ENCODE data around the gene PTCSC3.

Gene PTCSC3

DNA sequence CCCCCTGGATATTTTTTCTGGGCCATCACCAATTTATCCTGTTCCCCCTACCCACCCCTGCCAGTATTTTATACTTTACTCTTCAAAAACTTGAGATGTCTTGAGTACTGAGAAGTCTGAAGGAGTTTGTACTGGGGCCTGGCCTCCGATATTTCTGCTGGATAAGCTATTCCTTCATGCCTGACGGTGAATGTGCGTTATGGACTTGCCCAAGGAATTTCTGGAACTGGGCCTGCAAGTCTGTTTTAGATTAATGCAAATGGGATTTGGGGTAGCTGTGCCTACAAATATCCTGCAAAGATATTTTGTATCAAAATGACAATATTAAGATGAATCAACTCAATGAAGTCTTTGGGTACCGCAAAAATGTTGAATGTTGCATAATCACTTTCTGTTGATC lies at the start of gene PTCSC3:
Gene PTCSC3, minus strand, starts transcription at position 199 of the 400 bp plus-strand sequence.
- ATAC-seq = no peak
- Mint-ChIP-seq H3K9me3 (no peaks in the 10 kb centered on the region), H3K36me3 (no peaks in the 10 kb centered on the region), H3K27me3 (no peaks in the 10 kb centered on the region), H3K4me1 (no peaks in the 10 kb centered on the region), H3K27ac (no peak within 1 kb of the TSS), H3K4me3 (no peak within 1 kb of the TSS)

DNA sequence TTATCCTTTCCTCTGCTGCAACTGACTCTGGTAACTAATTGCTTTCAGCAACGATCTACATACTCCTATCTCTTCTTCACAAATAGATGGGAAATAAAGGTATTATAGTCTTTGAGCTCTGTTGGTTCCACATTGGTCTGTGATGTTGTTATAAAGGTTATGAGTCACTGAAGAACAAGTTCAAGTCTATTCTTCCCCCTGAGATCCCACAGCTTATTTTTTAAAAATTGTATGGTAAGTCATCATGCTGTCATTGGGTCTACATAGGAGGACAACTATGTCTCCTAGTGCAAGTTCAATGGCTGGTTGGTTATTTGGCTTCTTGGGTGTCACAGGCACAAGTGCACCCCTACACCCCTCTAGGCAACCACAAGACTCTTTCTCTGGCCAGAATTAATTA lies 49.6 kb upstream of the PTCSC3 start:
- Mint-ChIP-seq H3K4me3 (no peak overlapping the region), H3K9me3 (no peaks in the 10 kb centered on the region), H3K4me1 (no peaks in the 10 kb centered on the region), H3K36me3 (no peaks in the 10 kb centered on the region), H3K27me3 (no peaks in the 10 kb centered on the region), H3K27ac (no peak overlapping the region)
- no peak for ATAC-seq

DNA sequence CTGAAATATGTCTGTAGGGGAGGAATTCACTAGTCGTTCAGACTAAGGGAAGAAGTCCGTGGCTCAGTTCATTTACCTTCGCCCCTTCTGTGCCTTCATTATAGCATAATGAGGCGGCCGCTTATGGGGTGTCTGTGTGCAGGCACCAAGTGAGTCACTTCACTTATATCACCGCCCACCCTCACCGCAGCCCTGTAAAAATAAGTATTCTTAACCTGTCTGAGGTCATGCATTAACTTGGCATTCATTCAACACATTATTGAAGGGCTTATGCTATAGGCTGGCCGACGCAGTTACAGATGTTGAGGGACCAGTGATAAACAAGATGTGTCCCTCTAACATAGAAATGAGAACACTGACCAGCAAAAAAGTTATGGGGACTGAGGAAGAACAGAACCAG lies 47.7 kb upstream of the PTCSC3 start:
- H3K27me3 Mint-ChIP-seq = no peaks in the 10 kb centered on the region
- H3K4me3 Mint-ChIP-seq = no peak overlapping the region
- no peak for ATAC-seq
- no peak overlapping the region for H3K27ac Mint-ChIP-seq
- no peaks in the 10 kb centered on the region for H3K4me1 Mint-ChIP-seq
- no peaks in the 10 kb centered on the region for H3K36me3 Mint-ChIP-seq
- no peaks in the 10 kb centered on the region for H3K9me3 Mint-ChIP-seq

DNA sequence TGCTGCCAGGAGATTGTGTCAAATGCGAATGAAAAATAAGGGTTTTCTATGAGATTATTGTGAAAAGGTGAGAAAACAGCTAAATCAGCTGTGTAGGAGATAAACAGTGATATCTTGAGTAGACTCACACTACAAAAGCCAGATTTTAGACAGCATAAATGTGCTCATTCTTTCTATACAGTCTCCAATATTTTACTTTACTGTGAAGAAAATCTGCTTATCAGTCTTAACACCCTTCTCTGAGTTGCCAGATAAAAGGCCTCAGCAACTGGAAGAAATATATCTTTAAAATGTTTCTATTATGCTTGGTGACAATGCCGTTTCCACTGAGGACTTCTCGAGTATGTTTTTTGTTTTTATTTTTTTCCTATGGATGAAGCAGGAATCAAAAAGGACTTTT lies 47.0 kb upstream of the PTCSC3 start:
- no peak for ATAC-seq
- Mint-ChIP-seq H3K4me3 (no peak overlapping the region), H3K4me1 (no peaks in the 10 kb centered on the region), H3K27me3 (no peaks in the 10 kb centered on the region), H3K27ac (no peak overlapping the region), H3K36me3 (no peaks in the 10 kb centered on the region), H3K9me3 (no peaks in the 10 kb centered on the region)

DNA sequence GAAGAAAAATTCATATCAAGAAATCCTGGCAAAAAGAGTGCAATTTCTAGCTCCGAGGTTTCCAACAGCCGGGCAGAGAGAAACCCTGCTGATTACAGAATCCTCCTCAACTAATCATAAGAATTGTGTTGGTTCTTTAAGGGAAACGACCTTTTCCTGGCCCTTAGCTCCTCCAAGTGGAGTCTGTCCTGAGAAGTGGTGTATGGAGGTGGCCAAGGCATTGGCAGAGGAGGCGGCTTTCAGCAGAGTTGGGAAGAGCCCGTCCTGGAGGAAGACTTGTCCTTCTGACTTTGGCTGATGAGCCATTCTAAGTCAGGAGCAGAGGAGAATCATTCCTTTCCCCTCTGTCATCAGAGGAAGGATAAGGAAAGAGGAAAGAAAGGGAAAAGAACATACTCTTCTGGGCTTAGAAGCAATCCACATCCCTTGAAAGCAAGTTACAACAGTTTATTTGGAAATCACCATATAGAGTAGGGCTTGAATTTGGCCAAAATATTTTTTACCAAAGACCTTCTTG lies 46.5 kb upstream of the PTCSC3 start:
- H3K4me1 Mint-ChIP-seq = no peaks in the 10 kb centered on the region
- ATAC-seq = no peak

DNA sequence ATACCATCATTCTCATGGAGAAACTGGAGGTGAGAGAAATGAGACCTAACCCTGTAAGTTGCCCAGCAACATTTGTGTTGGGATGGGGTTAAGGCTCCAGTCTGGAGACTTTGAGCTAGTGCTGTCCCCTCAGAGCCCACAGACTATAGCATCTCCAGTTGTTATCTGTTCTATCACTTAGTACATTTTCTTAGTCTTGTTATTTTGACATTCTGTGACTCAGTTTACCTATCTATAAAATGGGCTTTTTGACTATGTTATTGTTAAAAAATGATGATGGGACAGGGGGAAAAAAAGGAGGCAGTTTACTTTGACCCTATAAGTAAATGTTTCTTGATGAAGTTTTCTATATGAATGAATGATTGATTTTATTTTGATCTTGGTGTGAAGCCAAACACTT lies 45.8 kb upstream of the PTCSC3 start:
- peaks cover 4% of the 10 kb centered on the region for H3K27me3 Mint-ChIP-seq
- H3K4me1 Mint-ChIP-seq = no peaks in the 10 kb centered on the region
- H3K9me3 Mint-ChIP-seq = no peaks in the 10 kb centered on the region
- H3K27ac Mint-ChIP-seq = no peak overlapping the region
- no peak overlapping the region for H3K4me3 Mint-ChIP-seq
- no peak for ATAC-seq
- H3K36me3 Mint-ChIP-seq = no peaks in the 10 kb centered on the region

More for the DNA sequence above, 46.5 kb upstream of the PTCSC3 start:
- Mint-ChIP-seq H3K27me3 (no peaks in the 10 kb centered on the region), H3K36me3 (no peaks in the 10 kb centered on the region), H3K27ac (no peak overlapping the region), H3K9me3 (no peaks in the 10 kb centered on the region), H3K4me3 (no peak overlapping the region)

- Mint-ChIP-seq H3K9me3 (no peaks in the 10 kb centered on the region), H3K4me1 (no peaks in the 10 kb centered on the region), H3K27ac (no peak overlapping the region), H3K4me3 (no peak overlapping the region), H3K36me3 (no peaks in the 10 kb centered on the region), H3K27me3 (peaks cover 9% of the 10 kb centered on the region)
- ATAC-seq = no peak
Measured at GRCh38 chr14:36221112-36221511, 44.6 kb upstream of the PTCSC3 start.

GRCh38 chr14:36217732-36218131 lies 41.2 kb upstream of the PTCSC3 start:
- no peaks in the 10 kb centered on the region for H3K4me1 Mint-ChIP-seq
- H3K27me3 Mint-ChIP-seq = peaks cover 9% of the 10 kb centered on the region
- H3K4me3 Mint-ChIP-seq = no peak overlapping the region
- H3K36me3 Mint-ChIP-seq = no peaks in the 10 kb centered on the region
- ATAC-seq = no peak
- no peaks in the 10 kb centered on the region for H3K9me3 Mint-ChIP-seq
- no peak overlapping the region for H3K27ac Mint-ChIP-seq

DNA sequence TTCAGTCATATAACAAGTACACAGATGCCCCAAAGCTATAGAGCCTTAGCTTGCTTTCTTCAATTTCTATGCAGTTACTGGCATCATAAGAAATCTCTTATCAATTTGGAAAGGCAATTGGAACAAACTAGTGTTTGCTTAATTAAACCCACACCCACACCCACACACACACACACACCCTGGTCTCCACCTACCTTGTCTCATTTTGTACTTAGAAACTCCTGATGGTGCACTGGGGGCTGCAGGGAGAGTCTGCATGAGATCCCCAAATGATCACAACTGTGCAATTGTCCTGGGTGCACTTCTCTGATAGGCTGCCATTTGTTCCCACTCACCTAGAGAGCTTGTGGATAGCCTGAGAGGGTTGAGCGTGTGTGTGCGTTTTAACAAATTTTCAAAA lies 40.5 kb upstream of the PTCSC3 start:
- no peaks in the 10 kb centered on the region for H3K36me3 Mint-ChIP-seq
- no peaks in the 10 kb centered on the region for H3K9me3 Mint-ChIP-seq
- no peak for ATAC-seq
- peaks cover 9% of the 10 kb centered on the region for H3K27me3 Mint-ChIP-seq
- no peak overlapping the region for H3K4me3 Mint-ChIP-seq
- H3K4me1 Mint-ChIP-seq = no peaks in the 10 kb centered on the region
- H3K27ac Mint-ChIP-seq = no peak overlapping the region

DNA sequence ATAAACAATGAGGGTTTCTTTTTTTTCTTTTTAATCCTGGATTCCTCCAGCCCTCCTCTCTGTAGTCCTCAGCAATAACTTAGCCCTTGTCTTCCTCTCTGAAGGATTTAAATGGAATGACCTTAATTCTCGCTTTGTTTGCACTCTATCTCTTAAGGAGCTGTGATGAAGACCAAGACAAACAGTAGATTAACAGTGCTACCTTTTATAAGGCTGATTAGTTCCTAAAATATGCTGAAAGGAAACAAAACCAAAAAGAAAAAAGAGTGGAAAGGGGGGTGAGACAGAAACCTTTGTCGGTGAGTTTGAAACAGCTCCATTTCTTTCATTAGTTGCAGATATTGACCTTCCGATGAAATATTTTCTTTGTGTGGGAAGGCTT lies 38.7 kb upstream of the PTCSC3 start:
- peaks cover 9% of the 10 kb centered on the region for H3K27me3 Mint-ChIP-seq
- H3K9me3 Mint-ChIP-seq = no peaks in the 10 kb centered on the region
- no peak for ATAC-seq
- no peak overlapping the region for H3K27ac Mint-ChIP-seq
- no peaks in the 10 kb centered on the region for H3K36me3 Mint-ChIP-seq
- H3K4me1 Mint-ChIP-seq = no peaks in the 10 kb centered on the region
- H3K4me3 Mint-ChIP-seq = no peak overlapping the region

- no peak overlapping the region for H3K27ac Mint-ChIP-seq
- no peaks in the 10 kb centered on the region for H3K9me3 Mint-ChIP-seq
- H3K4me1 Mint-ChIP-seq = no peaks in the 10 kb centered on the region
- peaks cover 9% of the 10 kb centered on the region for H3K27me3 Mint-ChIP-seq
- H3K4me3 Mint-ChIP-seq = no peak overlapping the region
- ATAC-seq = peak; percentile 27
- H3K36me3 Mint-ChIP-seq = no peaks in the 10 kb centered on the region
Measured at GRCh38 chr14:36214476-36215216, 38.1 kb upstream of the PTCSC3 start.

GRCh38 chr14:36212987-36213386 lies 36.5 kb upstream of the PTCSC3 start:
- Mint-ChIP-seq H3K9me3 (no peaks in the 10 kb centered on the region), H3K36me3 (no peaks in the 10 kb centered on the region)

DNA sequence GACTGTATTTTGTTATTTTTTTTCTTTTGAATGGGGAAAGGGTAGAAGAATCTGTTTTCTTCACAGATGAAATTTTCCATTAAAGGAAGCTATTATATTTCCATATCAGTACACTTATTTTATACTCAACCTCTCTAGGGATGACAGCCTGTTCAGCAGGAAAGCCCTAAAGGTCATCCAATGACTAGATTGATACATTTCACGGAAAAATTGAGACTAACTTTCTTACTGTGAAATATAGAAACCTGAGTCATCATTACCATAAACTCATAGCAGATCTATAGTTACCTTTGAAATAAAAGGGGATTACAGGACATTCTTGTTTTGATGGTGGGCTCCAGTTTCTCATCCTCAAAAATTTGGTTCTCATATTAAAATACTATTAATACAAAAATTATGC lies 36.1 kb upstream of the PTCSC3 start:
- Mint-ChIP-seq H3K4me1 (no peaks in the 10 kb centered on the region), H3K36me3 (no peaks in the 10 kb centered on the region), H3K4me3 (no peak overlapping the region), H3K27me3 (peaks cover 7% of the 10 kb centered on the region), H3K9me3 (no peaks in the 10 kb centered on the region), H3K27ac (no peak overlapping the region)
- no peak for ATAC-seq

More at GRCh38 chr14:36212987-36213386, 36.5 kb upstream of the PTCSC3 start:
- no peak for ATAC-seq
- Mint-ChIP-seq H3K27me3 (peaks cover 9% of the 10 kb centered on the region), H3K4me1 (no peaks in the 10 kb centered on the region), H3K4me3 (no peak overlapping the region), H3K27ac (no peak overlapping the region)

- Mint-ChIP-seq H3K4me1 (no peaks in the 10 kb centered on the region), H3K9me3 (peaks cover 4% of the 10 kb centered on the region), H3K4me3 (no peak overlapping the region), H3K27me3 (no peaks in the 10 kb centered on the region), H3K27ac (no peak overlapping the region), H3K36me3 (no peaks in the 10 kb centered on the region)
- ATAC-seq = no peak
Measured at GRCh38 chr14:36208690-36209278, 32.3 kb upstream of the PTCSC3 start.

GRCh38 chr14:36207500-36207899 lies 31.0 kb upstream of the PTCSC3 start:
- H3K9me3 Mint-ChIP-seq = peaks cover 9% of the 10 kb centered on the region
- no peaks in the 10 kb centered on the region for H3K4me1 Mint-ChIP-seq
- H3K27me3 Mint-ChIP-seq = no peaks in the 10 kb centered on the region
- H3K4me3 Mint-ChIP-seq = no peak overlapping the region
- ATAC-seq = no peak
- no peaks in the 10 kb centered on the region for H3K36me3 Mint-ChIP-seq
- H3K27ac Mint-ChIP-seq = no peak overlapping the region

GRCh38 chr14:36204461-36205073 lies 28.0 kb upstream of the PTCSC3 start:
- Mint-ChIP-seq H3K4me3 (no peak overlapping the region), H3K27me3 (no peaks in the 10 kb centered on the region), H3K4me1 (no peaks in the 10 kb centered on the region), H3K36me3 (no peaks in the 10 kb centered on the region), H3K27ac (no peak overlapping the region), H3K9me3 (peaks cover 9% of the 10 kb centered on the region)
- no peak for ATAC-seq
